Hepatocyte (in vitro differentiated cells): ENCODE results near the gene ADCY9. TPM values are rescaled to one million over a fixed set of nuclear protein-coding genes. Genes with fewer than 3 reads are reported as not detected.

Experiments used
- DNase-seq: peaks from one replicate; pipeline ENCODE4 v3.0.0-alpha.2; 2016; ENCODE audit warnings: low spot score
- H2AFZ ChIP-seq: fragments of 200-600 bp; sonication (generic); 2 replicates; pipeline ENCODE4 v1.6.0; 2016; ENCODE audit warnings: antibody characterized with exemption, mild to moderate bottlenecking
- H3K27ac ChIP-seq: fragments of 200-600 bp; sonication (generic); 2 replicates; pipeline ENCODE4 v1.5.1; 2016; ENCODE audit warnings: mild to moderate bottlenecking
- H3K27me3 ChIP-seq: fragments of 200-600 bp; sonication (generic); 2 replicates; pipeline ENCODE4 v1.6.1; 2016
- H3K36me3 ChIP-seq: fragments of 200-600 bp; sonication (generic); replicated peaks from 2 replicates; pipeline ENCODE4 v1.5.1; 2016; ENCODE audit warnings: low read depth; ENCODE audit not compliant: insufficient read depth
- H3K4me1 ChIP-seq: fragments of 200-600 bp; sonication (generic); 2 replicates; pipeline ENCODE4 v1.5.1; 2016; ENCODE audit warnings: mild to moderate bottlenecking, moderate library complexity; ENCODE audit not compliant: insufficient read depth
- H3K4me2 ChIP-seq: fragments of 200-600 bp; sonication (generic); 2 replicates; pipeline ENCODE4 v1.6.0; 2016
- H3K4me3 ChIP-seq: fragments of 200-600 bp; sonication (generic); 2 replicates; pipeline ENCODE4 v1.5.1; 2016; ENCODE audit warnings: mild to moderate bottlenecking
- H3K79me2 ChIP-seq: fragments of 200-600 bp; sonication (generic); 2 replicates; pipeline ENCODE4 v1.6.0; 2017; ENCODE audit warnings: mild to moderate bottlenecking
- H3K9me2 ChIP-seq: fragments of 200-600 bp; sonication (generic); replicated peaks from 2 replicates; pipeline ENCODE4 v1.6.0; 2017; ENCODE audit warnings: mild to moderate bottlenecking; ENCODE audit not compliant: insufficient read depth
- H3K9me3 ChIP-seq: fragments of 200-600 bp; sonication (generic); 2 replicates; pipeline ENCODE4 v1.5.1; 2016; ENCODE audit warnings: low read depth, mild to moderate bottlenecking
- H4K20me1 ChIP-seq: fragments of 200-600 bp; sonication (generic); 2 replicates; pipeline ENCODE4 v1.6.0; 2016; ENCODE audit warnings: mild to moderate bottlenecking; ENCODE audit not compliant: insufficient read depth, poor library complexity, severe bottlenecking
- EZH2 ChIP-seq: fragments of 200-600 bp; sonication (generic); IDR thresholded peaks from 2 replicates; pipeline ENCODE4 v1.6.1; 2016; ENCODE audit warnings: antibody characterized with exemption, mild to moderate bottlenecking, borderline replicate concordance
- EZH2phosphoT487 ChIP-seq: fragments of 200-600 bp; sonication (generic); IDR thresholded peaks from one replicate; pipeline ENCODE4 v1.6.1; 2018; ENCODE audit warnings: antibody characterized with exemption, mild to moderate bottlenecking, low read depth, moderate library complexity; ENCODE audit not compliant: unreplicated experiment, severe bottlenecking
- WGBS: methylation state at CpG from one replicate; pipeline ENCODE4 v1.1.6; 2016; ENCODE audit warnings: low lambda C conversion rate; ENCODE audit errors: missing lambda C conversion rate; 5-methylcytosine and 5-hydroxymethylcytosine counted together
- polyA plus RNA-seq: library from polyadenylated mRNA; unstranded; fragments of >200 nt; fragmentation: Nextera tagmentation; extraction: Ambion mirVana; gene quantifications from 2 replicates; pipeline ENCODE4 v1.2.1, GENCODE V29; 2016
- total RNA-seq: library from RNA; depleted of rRNA; stranded (reverse); fragments of >200 nt; gene quantifications from 2 replicates; pipeline ENCODE4 v1.2.3, GENCODE V29; 2014
- TF ChIP-seq, protein P1 (sequence below): fragments of 200-600 bp; sonication (generic); IDR thresholded peaks from 2 replicates; pipeline ENCODE4 v1.5.1; 2016; ENCODE audit warnings: antibody characterized with exemption, mild to moderate bottlenecking; ENCODE audit not compliant: poor library complexity

Gene ADCY9
- total and polyA plus RNA-seq, 2 experiments from 2014 or later, result 12.0 to 15.9 TPM

DNA sequence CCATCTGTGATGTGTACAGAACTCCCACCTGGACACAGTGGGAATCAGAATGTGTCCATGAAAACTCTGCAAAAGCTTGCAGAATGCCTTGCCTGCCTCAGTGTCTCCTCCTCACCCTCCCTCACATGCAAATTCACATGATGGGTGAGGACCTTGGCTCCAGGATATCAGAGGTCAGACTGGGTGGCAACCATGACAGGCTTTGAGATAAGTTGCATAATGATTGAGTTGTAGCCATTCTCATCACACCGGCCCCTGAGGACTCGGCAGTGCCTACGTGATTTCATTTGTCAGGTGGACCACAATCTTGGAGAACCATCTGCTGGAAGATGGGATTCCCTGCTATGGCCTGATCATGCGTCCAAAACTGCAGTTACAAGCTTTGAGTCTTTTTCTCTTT lies 3.9 kb upstream of the ADCY9 start:
- H4K20me1 ChIP-seq, result no peaks in the 10 kb centered on the region
- H3K79me2 ChIP-seq, result peaks cover 3% of the 10 kb centered on the region
- peaks cover 4% of the 10 kb centered on the region for H3K4me1 ChIP-seq
- H3K36me3 ChIP-seq, result no peaks in the 10 kb centered on the region
- WGBS, result 95% methylated on average over 4 of the region's 4 CpGs
- no peaks in the 10 kb centered on the region for H3K9me2 ChIP-seq
- H3K27me3 ChIP-seq, result no peaks in the 10 kb centered on the region
- no peak overlapping the region for H3K4me2 ChIP-seq
- TF ChIP-seq EZH2phosphoT487 (no peak), EZH2 (no peak)
- TF ChIP-seq, protein P1, sequence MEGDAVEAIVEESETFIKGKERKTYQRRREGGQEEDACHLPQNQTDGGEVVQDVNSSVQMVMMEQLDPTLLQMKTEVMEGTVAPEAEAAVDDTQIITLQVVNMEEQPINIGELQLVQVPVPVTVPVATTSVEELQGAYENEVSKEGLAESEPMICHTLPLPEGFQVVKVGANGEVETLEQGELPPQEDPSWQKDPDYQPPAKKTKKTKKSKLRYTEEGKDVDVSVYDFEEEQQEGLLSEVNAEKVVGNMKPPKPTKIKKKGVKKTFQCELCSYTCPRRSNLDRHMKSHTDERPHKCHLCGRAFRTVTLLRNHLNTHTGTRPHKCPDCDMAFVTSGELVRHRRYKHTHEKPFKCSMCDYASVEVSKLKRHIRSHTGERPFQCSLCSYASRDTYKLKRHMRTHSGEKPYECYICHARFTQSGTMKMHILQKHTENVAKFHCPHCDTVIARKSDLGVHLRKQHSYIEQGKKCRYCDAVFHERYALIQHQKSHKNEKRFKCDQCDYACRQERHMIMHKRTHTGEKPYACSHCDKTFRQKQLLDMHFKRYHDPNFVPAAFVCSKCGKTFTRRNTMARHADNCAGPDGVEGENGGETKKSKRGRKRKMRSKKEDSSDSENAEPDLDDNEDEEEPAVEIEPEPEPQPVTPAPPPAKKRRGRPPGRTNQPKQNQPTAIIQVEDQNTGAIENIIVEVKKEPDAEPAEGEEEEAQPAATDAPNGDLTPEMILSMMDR, result no peak
- no peak for DNase-seq
- no peak overlapping the region for H3K27ac ChIP-seq
- no peak overlapping the region for H3K4me3 ChIP-seq
- H3K9me3 ChIP-seq, result no peaks in the 10 kb centered on the region
- H2AFZ ChIP-seq, result no peak overlapping the region

DNA sequence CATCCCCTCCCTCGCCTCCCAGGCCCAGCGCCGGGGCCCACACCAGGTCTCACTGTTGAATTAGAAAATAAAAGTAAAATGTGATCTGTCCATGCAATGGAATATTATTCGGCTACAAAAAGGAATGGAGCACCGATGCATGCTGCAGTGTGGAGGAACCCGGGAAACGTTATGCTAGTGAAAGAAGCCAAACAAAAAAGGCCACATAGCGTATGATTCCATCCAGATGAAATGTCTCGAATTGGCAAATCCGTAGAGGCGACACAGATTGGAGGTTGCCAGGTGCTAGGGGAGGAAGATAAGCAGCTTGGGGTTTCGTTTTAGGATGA lies 972 bp upstream of the ADCY9 start:
- H3K4me2 ChIP-seq, result peak overlapping the region; percentile 94
- WGBS, result 96% methylated on average over 12 of the region's 12 CpGs
- H3K27me3 ChIP-seq, result no peaks in the 10 kb centered on the region
- H3K4me3 ChIP-seq, result no peak overlapping the region
- peaks cover 5% of the 10 kb centered on the region for H4K20me1 ChIP-seq
- H2AFZ ChIP-seq, result peak overlapping the region; percentile 80
- peaks cover 32% of the 10 kb centered on the region for H3K79me2 ChIP-seq
- no peaks in the 10 kb centered on the region for H3K36me3 ChIP-seq
- H3K27ac ChIP-seq, result peak overlapping the region; percentile 81
- no peak for DNase-seq
- H3K9me3 ChIP-seq, result no peaks in the 10 kb centered on the region
- TF ChIP-seq, protein P1, result no peak
- TF ChIP-seq EZH2 (no peak), EZH2phosphoT487 (no peak)
- H3K9me2 ChIP-seq, result no peaks in the 10 kb centered on the region
- peaks cover 17% of the 10 kb centered on the region for H3K4me1 ChIP-seq

DNA sequence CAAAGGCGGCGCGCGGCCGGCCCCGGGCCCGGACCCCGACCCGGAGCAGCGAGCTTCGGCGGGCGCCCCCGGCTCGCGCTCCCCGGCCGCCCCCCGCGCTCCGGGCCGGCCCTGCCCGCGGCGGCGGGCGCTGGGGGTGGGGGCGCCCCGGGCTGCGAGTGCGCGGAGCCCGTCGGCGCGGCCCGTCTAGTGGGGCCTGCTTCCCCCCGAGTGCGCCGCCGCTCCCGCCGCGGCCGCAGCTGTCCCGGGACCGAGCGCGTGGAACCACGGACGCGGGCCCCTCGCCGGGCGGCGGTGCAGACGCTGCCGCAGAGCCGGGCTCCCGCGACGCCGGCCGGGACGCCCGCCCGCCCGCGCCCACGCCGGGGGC lies 308 bp downstream of the ADCY9 start:
- Histone ChIP-seq H3K27me3 (no peaks in the 10 kb centered on the region), H3K4me3 (no peak overlapping the region), H3K79me2 (peaks cover 45% of the 10 kb centered on the region), H2AFZ (peak overlapping the region; percentile 74), H3K36me3 (no peaks in the 10 kb centered on the region), H3K4me2 (peak overlapping the region; percentile 96), H3K4me1 (peaks cover 22% of the 10 kb centered on the region), H4K20me1 (peaks cover 5% of the 10 kb centered on the region), H3K9me3 (no peaks in the 10 kb centered on the region), H3K27ac (no peak overlapping the region), H3K9me2 (no peaks in the 10 kb centered on the region)
- TF ChIP-seq, protein P1, result no peak
- TF ChIP-seq EZH2 (no peak), EZH2phosphoT487 (no peak)
- DNase-seq, result no peak
- WGBS, result 3% methylated on average over 21 of the region's 71 CpGs
